ENCODE measurements around the gene TGIF2. TPM values are rescaled to one million over a fixed set of nuclear protein-coding genes. Genes with fewer than 3 reads are reported as not detected.

Gene TGIF2
- total and polyA plus RNA-seq, 9 of the 15 experiments (the other 6 are each of a cell fraction or from before 2014, with no cell fraction given) = 6.8 to 27.8 (median 15.7) TPM

DNA sequence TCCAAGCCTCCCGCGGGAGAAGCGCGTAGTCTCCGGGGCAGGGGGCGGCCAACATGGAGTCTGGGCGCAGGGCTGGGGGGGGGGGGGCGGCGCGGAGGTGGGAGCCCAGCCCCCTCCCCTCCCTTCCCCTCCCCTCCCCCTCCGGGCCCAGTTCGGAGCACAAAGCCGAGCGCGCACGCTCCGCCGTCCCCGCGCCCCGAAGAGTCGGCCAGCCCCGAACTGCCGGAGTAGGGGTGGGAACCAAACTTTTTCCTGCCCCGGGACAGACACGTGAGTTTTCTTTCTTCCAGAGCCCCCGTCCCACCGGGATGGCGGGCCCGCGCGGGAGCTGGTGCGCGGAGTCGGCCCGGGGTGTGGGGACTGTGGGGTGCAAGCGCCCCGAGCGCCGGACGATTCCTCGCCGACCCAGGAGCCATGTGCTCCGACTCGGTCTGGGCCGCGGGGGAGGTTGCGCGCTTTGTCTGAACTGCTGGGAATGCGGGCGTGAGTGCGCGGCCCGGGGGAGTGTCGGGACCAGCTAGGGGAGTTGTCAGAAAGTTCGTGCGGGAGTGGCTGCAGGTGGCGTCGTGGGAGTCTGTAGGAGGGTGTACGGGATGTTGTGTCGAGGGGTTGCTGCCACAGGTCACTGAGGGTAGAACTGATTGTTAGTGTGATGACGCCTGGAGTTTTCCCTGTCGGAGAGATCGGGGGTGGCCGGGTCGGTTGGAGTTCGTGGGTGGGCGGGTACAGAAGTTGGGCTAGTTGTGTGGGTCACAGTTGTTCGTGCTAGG is 1.2 kb downstream of the TGIF2 start (continued):
- TF ChIP-seq YY1 (IDR thresholded peaks at IDR 0.05; ENCODE audit: borderline replicate concordance in 1 of 3, control insufficient read depth in 1 of 3, extremely low read depth in 1 of 3, insufficient read depth in 3 of 3, insufficient read length in 1 of 3, insufficient replicate concordance in 2 of 3, low read depth in 1 of 3, low read length in 2 of 3) (peak in 1 of 3 experiments; percentile 48), HMBOX1 (IDR thresholded peaks at IDR 0.05) (no peak), FOXJ3 (CRISPR knock-in tag; IDR thresholded peaks at IDR 0.05) (no peak), HMGN3 (IDR thresholded peaks at IDR 0.05; ENCODE audit: borderline replicate concordance, extremely low read depth, insufficient read length, low read depth, low read length) (peak; percentile 74), NCOA2 (IDR thresholded peaks at IDR 0.05; ENCODE audit: partially characterized antibody in 2 of 2) (no peak), ESRRA (IDR thresholded peaks at IDR 0.05; ENCODE audit: borderline replicate concordance, low read depth) (no peak), MAX (CRISPR knock-in tag; IDR thresholded peaks at IDR 0.05) (peak; percentile 96), CCNT2 (IDR thresholded peaks at IDR 0.05; ENCODE audit: borderline replicate concordance, extremely low read depth, insufficient read length, low read depth, low read length) (peak; percentile 31), MTA2 (IDR thresholded peaks at IDR 0.05; ENCODE audit: low read depth) (0 out of 2 replicates have a peak, but pooled peaks have one; percentile 20), POLR2AphosphoS5 (IDR thresholded peaks at IDR 0.05; ENCODE audit: control insufficient read depth, insufficient read depth, low read depth, low read length) (peak; percentile 45; the same call in 1 of the 2 replicates), SMAD4 (CRISPR knock-in tag; conservative IDR thresholded peaks at IDR 0.05) (peak; percentile 75), ZNF124 (CRISPR knock-in tag; IDR thresholded peaks at IDR 0.05) (0 out of 2 replicates have a peak, but pooled peaks have one; percentile 22), RBM14 (IDR thresholded peaks at IDR 0.05; ENCODE audit: borderline replicate concordance, insufficient read depth, low read depth, low read length) (0 out of 2 replicates have a peak, but pooled peaks have one; percentile 47), ZBTB1 (CRISPR knock-in tag; IDR thresholded peaks at IDR 0.05; ENCODE audit: borderline replicate concordance, low read depth) (0 out of 2 replicates have a peak, but pooled peaks have one; percentile 41)
- TF ChIP-seq, protein P1, sequence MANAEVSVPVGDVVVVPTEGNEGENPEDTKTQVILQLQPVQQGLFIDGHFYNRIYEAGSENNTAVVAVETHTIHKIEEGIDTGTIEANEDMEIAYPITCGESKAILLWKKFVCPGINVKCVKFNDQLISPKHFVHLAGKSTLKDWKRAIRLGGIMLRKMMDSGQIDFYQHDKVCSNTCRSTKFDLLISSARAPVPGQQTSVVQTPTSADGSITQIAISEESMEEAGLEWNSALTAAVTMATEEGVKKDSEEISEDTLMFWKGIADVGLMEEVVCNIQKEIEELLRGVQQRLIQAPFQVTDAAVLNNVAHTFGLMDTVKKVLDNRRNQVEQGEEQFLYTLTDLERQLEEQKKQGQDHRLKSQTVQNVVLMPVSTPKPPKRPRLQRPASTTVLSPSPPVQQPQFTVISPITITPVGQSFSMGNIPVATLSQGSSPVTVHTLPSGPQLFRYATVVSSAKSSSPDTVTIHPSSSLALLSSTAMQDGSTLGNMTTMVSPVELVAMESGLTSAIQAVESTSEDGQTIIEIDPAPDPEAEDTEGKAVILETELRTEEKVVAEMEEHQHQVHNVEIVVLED (CRISPR knock-in tag; IDR thresholded peaks at IDR 0.05) = peak; percentile 46; the same call in 1 of the 2 replicates
- TF ChIP-seq, protein P2, sequence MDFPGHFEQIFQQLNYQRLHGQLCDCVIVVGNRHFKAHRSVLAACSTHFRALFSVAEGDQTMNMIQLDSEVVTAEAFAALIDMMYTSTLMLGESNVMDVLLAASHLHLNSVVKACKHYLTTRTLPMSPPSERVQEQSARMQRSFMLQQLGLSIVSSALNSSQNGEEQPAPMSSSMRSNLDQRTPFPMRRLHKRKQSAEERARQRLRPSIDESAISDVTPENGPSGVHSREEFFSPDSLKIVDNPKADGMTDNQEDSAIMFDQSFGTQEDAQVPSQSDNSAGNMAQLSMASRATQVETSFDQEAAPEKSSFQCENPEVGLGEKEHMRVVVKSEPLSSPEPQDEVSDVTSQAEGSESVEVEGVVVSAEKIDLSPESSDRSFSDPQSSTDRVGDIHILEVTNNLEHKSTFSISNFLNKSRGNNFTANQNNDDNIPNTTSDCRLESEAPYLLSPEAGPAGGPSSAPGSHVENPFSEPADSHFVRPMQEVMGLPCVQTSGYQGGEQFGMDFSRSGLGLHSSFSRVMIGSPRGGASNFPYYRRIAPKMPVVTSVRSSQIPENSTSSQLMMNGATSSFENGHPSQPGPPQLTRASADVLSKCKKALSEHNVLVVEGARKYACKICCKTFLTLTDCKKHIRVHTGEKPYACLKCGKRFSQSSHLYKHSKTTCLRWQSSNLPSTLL (IDR thresholded peaks at IDR 0.05) = no peak
- TF ChIP-seq, protein P3, sequence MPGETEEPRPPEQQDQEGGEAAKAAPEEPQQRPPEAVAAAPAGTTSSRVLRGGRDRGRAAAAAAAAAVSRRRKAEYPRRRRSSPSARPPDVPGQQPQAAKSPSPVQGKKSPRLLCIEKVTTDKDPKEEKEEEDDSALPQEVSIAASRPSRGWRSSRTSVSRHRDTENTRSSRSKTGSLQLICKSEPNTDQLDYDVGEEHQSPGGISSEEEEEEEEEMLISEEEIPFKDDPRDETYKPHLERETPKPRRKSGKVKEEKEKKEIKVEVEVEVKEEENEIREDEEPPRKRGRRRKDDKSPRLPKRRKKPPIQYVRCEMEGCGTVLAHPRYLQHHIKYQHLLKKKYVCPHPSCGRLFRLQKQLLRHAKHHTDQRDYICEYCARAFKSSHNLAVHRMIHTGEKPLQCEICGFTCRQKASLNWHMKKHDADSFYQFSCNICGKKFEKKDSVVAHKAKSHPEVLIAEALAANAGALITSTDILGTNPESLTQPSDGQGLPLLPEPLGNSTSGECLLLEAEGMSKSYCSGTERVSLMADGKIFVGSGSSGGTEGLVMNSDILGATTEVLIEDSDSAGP (CRISPR knock-in tag; IDR thresholded peaks at IDR 0.05) = 0 out of 2 replicates have a peak, but pooled peaks have one; percentile 38

All from K562 (cell line).